Activated B cell treated with CpG ODN at 0.5 μM for 24 hours (primary cell): ENCODE results near the gene CLPX. TPM values are rescaled to one million over a fixed set of nuclear protein-coding genes. Genes with fewer than 3 reads are reported as not detected.

ENCODE experiments used
- ATAC-seq: fragments of 200-7000 bp; cut with Tn5 transposase; one replicate; pipeline ENCODE4 v1.10.0; 2021; ENCODE audit warnings: low read depth, mild to moderate bottlenecking, moderate library complexity
- CTCF ChIA-PET: fragments of 350-600 bp; sonication (Branson Sonifier 250); formaldehyde crosslinking; loops from one replicate; lab custom pipeline; 2021; ENCODE audit warnings: antibody characterized with exemption; lab: Charles Lee
- POLR2A ChIA-PET: fragments of 350-600 bp; sonication (Branson Sonifier 250); formaldehyde crosslinking; loops from one replicate; lab custom pipeline; 2021; ENCODE audit warnings: antibody characterized with exemption; lab: Charles Lee
- DNase-seq: peaks from one replicate; pipeline ENCODE4 v3.0.0; 2022
- H3K27ac Mint-ChIP-seq: one replicate; pipeline ENCODE4 v1.8.0; 2020; ENCODE audit warnings: mixed read lengths
- H3K27me3 Mint-ChIP-seq: one replicate; pipeline ENCODE4 v1.8.0; 2021; ENCODE audit warnings: mixed read lengths
- H3K36me3 Mint-ChIP-seq: one replicate; pipeline ENCODE4 v1.8.0; 2021; ENCODE audit warnings: low read depth, mixed read lengths
- H3K4me1 Mint-ChIP-seq: one replicate; pipeline ENCODE4 v1.8.0; 2021; ENCODE audit warnings: mixed read lengths
- H3K4me3 Mint-ChIP-seq: one replicate; pipeline ENCODE4 v1.8.0; 2020; ENCODE audit warnings: mild to moderate bottlenecking, mixed read lengths
- H3K9me3 Mint-ChIP-seq: one replicate; pipeline ENCODE4 v1.8.0; 2020; ENCODE audit warnings: mixed read lengths
- intact Hi-C: fragments of 100-400 bp; cut with micrococcal nuclease; formaldehyde crosslinking; loops from one replicate; pipeline ENCODE4 v1.15.1; 2024
- total RNA-seq: library from RNA; stranded (reverse); gene quantifications from 2 replicates; pipeline ENCODE4 v1.2.3, GENCODE V29; 2022
- TF ChIP-seq, protein P1 (sequence below): fragments of 200-600 bp; IDR thresholded peaks from one replicate; pipeline ENCODE4 v1.8.0; 2022; ENCODE audit warnings: antibody characterized with exemption, mild to moderate bottlenecking

The CLPX gene
- total RNA-seq, 1 donor from 2014 or later = 53.5 TPM

GRCh38 chr15:65198571-65198970, 13.4 kb upstream of the CLPX start:
- intact Hi-C loops = no loop called here
- H3K36me3 Mint-ChIP-seq = no peaks in the 10 kb centered on the region
- ATAC-seq (no peak), DNase-seq (no peak)
- H3K4me3 Mint-ChIP-seq = no peak overlapping the region
- H3K27me3 Mint-ChIP-seq = no peaks in the 10 kb centered on the region
- TF ChIP-seq, protein P1, sequence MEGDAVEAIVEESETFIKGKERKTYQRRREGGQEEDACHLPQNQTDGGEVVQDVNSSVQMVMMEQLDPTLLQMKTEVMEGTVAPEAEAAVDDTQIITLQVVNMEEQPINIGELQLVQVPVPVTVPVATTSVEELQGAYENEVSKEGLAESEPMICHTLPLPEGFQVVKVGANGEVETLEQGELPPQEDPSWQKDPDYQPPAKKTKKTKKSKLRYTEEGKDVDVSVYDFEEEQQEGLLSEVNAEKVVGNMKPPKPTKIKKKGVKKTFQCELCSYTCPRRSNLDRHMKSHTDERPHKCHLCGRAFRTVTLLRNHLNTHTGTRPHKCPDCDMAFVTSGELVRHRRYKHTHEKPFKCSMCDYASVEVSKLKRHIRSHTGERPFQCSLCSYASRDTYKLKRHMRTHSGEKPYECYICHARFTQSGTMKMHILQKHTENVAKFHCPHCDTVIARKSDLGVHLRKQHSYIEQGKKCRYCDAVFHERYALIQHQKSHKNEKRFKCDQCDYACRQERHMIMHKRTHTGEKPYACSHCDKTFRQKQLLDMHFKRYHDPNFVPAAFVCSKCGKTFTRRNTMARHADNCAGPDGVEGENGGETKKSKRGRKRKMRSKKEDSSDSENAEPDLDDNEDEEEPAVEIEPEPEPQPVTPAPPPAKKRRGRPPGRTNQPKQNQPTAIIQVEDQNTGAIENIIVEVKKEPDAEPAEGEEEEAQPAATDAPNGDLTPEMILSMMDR = no peak
- H3K4me1 Mint-ChIP-seq = no peaks in the 10 kb centered on the region
- ChIA-PET POLR2A (no interaction called here), CTCF (no interaction called here)
- no peak overlapping the region for H3K27ac Mint-ChIP-seq
- H3K9me3 Mint-ChIP-seq = no peaks in the 10 kb centered on the region

GRCh38 chr15:65197337-65197645, 12.1 kb upstream of the CLPX start:
- Mint-ChIP-seq H3K4me3 (no peak overlapping the region), H3K9me3 (no peaks in the 10 kb centered on the region), H3K36me3 (no peaks in the 10 kb centered on the region), H3K4me1 (no peaks in the 10 kb centered on the region), H3K27ac (no peak overlapping the region), H3K27me3 (no peaks in the 10 kb centered on the region)
- TF ChIP-seq, protein P1 = no peak
- no peak for ATAC-seq
- DNase-seq = no peak
- intact Hi-C loops = no loop called here
- ChIA-PET POLR2A (interaction anchor here (0.5 kb wide), 1 partner anchor 209 kb away, joined by 6 read pairs; no protein-coding TSS in a partner anchor), CTCF (no interaction called here)

GRCh38 chr15:65196637-65197336, 11.6 kb upstream of the CLPX start:
- Mint-ChIP-seq H3K27ac (no peak overlapping the region), H3K27me3 (no peaks in the 10 kb centered on the region), H3K36me3 (no peaks in the 10 kb centered on the region), H3K9me3 (no peaks in the 10 kb centered on the region), H3K4me1 (no peaks in the 10 kb centered on the region), H3K4me3 (no peak overlapping the region)
- intact Hi-C loops = no loop called here
- TF ChIP-seq, protein P1 = no peak
- DNase-seq (no peak), ATAC-seq (no peak)
- POLR2A ChIA-PET = interaction anchor here (0.5 kb wide), 1 partner anchor 208 kb away, joined by 6 read pairs; no protein-coding TSS in a partner anchor
- CTCF ChIA-PET = no interaction called here

DNA sequence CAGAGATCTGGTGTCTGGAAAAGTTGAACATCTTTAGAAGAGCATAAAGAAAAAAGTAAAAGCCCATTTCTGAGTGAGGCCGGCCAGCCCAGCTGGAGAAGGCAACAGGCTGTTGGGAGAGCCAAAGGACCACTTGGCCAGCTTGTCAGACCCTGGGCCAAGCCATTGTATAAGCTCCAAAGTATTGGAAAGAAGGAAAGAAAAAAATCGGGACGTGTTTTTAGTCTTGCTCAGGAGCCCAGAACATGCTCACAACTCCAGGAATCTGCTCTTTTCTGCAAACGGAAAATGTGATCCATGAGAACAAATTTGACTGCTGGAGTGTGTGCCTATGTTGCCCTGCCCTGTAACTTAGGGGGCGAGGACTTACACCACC, 10.4 kb upstream of the CLPX start:
- Mint-ChIP-seq H3K36me3 (no peaks in the 10 kb centered on the region), H3K27me3 (no peaks in the 10 kb centered on the region), H3K9me3 (no peaks in the 10 kb centered on the region), H3K27ac (no peak overlapping the region), H3K4me3 (no peak overlapping the region), H3K4me1 (no peaks in the 10 kb centered on the region)
- POLR2A ChIA-PET = interaction anchor here (1.1 kb wide), 1 partner anchor 91 kb away, joined by 3 read pairs; the partner anchor contains the start of gene PARP16
- no peak for DNase-seq
- intact Hi-C loops = no loop called here
- CTCF ChIA-PET = no interaction called here
- no peak for ATAC-seq
- TF ChIP-seq, protein P1 = no peak

DNA sequence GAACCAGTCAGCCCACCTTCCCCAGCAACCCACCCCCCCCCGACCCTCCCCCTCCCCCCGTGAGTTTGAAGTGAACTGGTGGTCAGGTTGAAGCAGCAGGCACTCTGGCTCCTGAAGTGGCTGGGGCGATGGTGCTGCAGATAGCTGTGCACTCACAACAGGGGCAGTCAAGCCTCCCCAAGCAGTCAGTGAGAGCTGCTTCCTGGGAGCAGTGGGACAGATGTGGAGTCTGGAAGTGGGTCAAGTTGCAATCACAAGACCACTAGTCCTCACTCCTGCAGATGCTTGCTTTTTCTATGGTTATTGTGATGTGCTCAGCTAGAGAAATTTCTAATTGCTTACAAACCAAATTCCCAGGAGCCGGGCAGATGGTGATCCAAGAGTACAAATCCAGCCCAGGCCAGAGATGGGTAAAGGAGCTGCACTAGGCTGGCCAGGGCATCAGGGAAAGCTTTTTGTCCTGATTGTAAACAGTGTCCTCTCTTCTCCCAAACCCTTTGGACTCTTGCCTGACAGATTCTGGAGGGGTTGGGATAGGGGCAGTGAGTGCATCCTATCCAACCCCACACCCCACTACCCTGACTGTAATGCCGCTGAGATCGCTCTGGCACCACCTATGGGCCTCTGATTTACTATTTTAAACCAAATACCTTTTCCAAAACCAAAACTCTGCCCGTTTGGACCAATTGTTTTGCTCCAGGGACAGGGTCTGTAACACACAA, 9.8 kb upstream of the CLPX start:
- TF ChIP-seq, protein P1 = no peak
- POLR2A ChIA-PET = interaction anchor here (1.1 kb wide), 2 partner anchors 10 to 92 kb away, joined by 3 to 5 read pairs; partner anchors contain the start of genes CLPX and PARP16
- Mint-ChIP-seq H3K4me1 (no peaks in the 10 kb centered on the region), H3K36me3 (no peaks in the 10 kb centered on the region), H3K27ac (no peak overlapping the region), H3K27me3 (no peaks in the 10 kb centered on the region), H3K9me3 (no peaks in the 10 kb centered on the region), H3K4me3 (no peak overlapping the region)
- CTCF ChIA-PET = no interaction called here
- ATAC-seq (no peak), DNase-seq (no peak)
- intact Hi-C loops = no loop called here
